Measurements from ENCODE around the gene CEL.

Gene CEL

DNA sequence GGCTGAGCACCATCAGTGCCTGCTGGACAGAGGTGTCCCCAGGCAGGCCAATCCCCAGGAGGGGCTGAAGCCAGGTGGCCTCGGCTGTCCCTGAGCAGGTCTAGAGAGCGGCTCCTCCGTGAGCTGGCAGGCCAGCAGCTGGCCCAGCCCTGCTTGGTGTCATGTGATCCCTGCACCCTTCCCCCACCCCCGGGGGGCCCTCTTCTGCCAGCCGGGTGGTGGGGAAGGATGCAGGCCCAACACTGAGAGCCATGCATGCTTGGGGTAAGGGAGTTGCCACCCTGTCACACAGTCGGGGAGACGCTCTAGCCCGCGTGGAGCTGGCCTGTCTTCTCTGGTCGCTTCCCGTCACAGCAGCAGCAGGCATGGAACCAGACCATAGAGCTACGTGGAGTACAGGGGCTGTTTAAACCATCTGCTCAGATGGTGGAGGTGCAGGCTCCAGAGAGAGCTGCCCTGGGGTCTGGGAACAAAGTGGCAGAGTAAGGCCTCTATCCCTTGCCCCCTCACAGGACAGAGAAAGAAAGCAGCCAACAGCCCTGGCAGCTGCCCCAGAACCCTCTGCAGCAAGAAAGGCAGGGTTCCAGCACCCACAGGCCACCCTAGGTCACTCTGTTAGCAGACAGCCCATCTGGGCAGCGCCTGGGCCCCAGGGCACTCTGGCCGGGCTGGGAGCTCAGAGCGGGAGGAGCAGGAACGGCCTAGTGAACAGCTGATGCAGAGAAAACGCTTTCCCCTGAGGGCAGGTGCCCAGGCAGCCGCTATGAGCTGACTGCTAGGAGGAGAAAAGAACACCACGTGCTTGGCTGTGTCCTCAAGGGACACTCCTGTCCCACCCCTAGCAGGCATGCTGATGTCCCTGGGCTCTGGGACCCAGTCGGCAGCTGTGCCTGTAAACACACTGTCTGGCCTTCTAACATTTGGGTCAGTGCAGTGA is 52.4 kb downstream of the CEL start:
- POLR2A ChIA-PET: interaction anchor here (1.1 kb wide), 2 partner anchors 84 to 234 kb away, joined by 3 to 5 read pairs; partner anchors contain the start of genes MED22 and RPL7A
- CTCF ChIA-PET: interaction anchor here (0.9 to 1.5 kb wide), 2 partner anchors 30 to 44 kb away, joined by 3 to 4 read pairs; no protein-coding TSS in a partner anchor
- TF ChIP-seq CTBP1 (IDR thresholded peaks at IDR 0.05; ENCODE audit: borderline replicate concordance) (no peak), HDGF (IDR thresholded peaks at IDR 0.05; ENCODE audit: borderline replicate concordance) (no peak)
- no peak for DNase-seq (ENCODE audit: extremely low spot score)

- ChIA-PET POLR2A (interaction anchor here (1.1 kb wide), 2 partner anchors 85 to 233 kb away, joined by 3 to 5 read pairs; partner anchors contain the start of genes MED22 and RPL7A), CTCF (interaction anchor here (0.9 to 1.5 kb wide), 2 partner anchors 29 to 44 kb away, joined by 3 to 4 read pairs; no protein-coding TSS in a partner anchor)
- TF ChIP-seq TARDBP (IDR thresholded peaks at IDR 0.05) (no peak), PKNOX1 (IDR thresholded peaks at IDR 0.05) (peak; percentile 66)
- DNase-seq (ENCODE audit: extremely low spot score): no peak
Measured at GRCh38 chr9:133114886-133115603, 53.3 kb downstream of the CEL start.

DNA sequence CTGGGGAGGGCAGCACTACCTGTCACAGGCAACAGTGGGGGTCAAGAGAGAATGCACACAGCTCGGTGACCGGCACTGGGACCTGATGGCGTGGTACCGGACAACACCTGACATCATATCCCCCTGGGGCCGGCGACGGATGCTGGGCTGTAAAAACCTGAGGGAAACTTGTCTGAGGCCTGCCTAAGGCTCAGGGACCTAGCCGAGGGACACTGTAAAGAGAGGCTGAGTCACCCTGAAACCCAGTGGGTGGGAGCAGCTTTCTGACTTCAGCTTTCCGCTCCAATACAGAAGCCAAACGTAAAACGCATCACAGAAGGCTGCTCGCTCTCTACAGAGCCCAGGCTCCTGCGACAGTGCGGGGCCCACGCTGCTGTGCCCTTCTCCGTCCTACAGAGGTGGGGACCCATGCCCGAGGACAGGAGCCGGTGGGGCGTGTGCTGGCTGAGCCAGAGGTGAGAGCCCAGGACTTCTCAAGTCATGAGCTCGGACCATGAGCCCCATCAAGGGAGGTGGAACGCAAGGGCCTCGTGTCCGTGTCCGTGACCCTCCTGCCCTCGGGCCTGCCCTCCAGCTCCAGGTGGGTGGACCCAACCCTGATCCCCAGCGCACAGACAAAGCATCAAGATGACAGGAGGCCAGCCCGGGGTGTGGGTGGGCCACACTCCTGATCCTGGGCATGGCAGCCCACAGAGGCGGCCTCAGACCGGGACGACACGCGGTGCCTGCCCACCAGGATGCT is 54.0 kb downstream of the CEL start:
- no peak for DNase-seq (ENCODE audit: extremely low spot score)
- ChIA-PET POLR2A (interaction anchor here (0.6 kb wide), 1 partner anchor 34 kb away, joined by 3 read pairs; no protein-coding TSS in a partner anchor), CTCF (interaction anchor here (1.5 kb wide), 1 partner anchor 28 kb away, joined by 4 read pairs; no protein-coding TSS in a partner anchor)
- no peak for TF ChIP-seq ELF4 (IDR thresholded peaks at IDR 0.05)
- TF ChIP-seq FOXM1 (IDR thresholded peaks at IDR 0.05; ENCODE audit: borderline replicate concordance): no peak
- no peak for TF ChIP-seq L3MBTL2 (conservative IDR thresholded peaks at IDR 0.05)
- no peak for TF ChIP-seq ZNF384 (IDR thresholded peaks at IDR 0.05)
- no peak for TF ChIP-seq FOXK2 (IDR thresholded peaks at IDR 0.05)
- TF ChIP-seq ARNT (IDR thresholded peaks at IDR 0.05): no peak
- TF ChIP-seq LEF1 (IDR thresholded peaks at IDR 0.05; ENCODE audit: borderline replicate concordance): no peak
- no peak for TF ChIP-seq FOXA1 (IDR thresholded peaks at IDR 0.05)
- no peak for TF ChIP-seq SP1 (IDR thresholded peaks at IDR 0.05)
- no peak for TF ChIP-seq TARDBP (IDR thresholded peaks at IDR 0.05)
- no peak for TF ChIP-seq PKNOX1 (IDR thresholded peaks at IDR 0.05)
- TF ChIP-seq BHLHE40 (IDR thresholded peaks at IDR 0.05; ENCODE audit: borderline replicate concordance): no peak
- no peak for TF ChIP-seq CTBP1 (IDR thresholded peaks at IDR 0.05; ENCODE audit: borderline replicate concordance)
- TF ChIP-seq NFRKB (IDR thresholded peaks at IDR 0.05): no peak
- TF ChIP-seq SUZ12 (IDR thresholded peaks at IDR 0.05): no peak
- TF ChIP-seq HDGF (IDR thresholded peaks at IDR 0.05; ENCODE audit: borderline replicate concordance): no peak

DNA sequence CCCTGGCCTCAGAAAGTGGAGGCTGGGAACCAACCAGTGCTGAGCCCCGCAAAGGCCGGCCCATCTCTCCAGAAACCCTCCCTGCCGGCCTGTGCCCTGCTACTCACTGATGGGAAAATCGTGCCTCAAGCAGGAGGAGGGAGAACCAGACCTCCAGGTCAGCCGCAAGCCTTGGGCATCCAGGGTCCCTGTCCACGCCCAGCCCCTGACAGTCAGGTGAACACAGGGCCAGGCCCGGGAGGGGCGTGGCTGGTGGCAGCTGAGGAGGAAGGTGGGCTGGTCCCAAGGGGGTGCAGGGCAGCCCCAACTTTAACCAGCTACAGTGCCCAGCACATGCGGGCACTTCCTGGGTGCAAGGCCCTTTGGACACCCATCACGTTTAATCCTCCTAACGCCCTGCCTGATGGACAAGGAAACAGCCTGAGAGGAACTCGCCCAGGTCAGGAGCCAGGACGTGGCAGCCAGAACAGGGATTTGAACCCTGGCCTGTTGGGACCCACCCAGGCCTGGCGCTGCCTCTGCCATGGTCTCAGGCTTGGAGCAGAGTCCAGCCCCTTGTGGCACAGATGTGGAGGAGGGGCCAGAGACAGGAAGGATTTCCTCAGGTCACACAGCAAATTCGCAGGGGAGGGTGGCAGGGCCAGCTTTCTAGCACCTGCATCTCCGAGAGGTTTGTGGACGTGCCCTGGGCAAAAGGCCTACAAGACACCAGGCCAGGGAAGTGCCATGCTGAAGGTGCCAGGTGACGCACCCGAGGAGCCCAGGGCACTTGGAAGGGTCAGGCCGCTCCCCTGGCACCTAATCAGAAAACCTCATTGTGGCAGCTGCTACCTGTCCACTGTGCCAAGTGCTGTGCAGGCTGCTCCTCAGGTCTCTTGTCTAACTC is 54.8 kb downstream of the CEL start:
- TF ChIP-seq ZNF384 (IDR thresholded peaks at IDR 0.05) (no peak), FOXA1 (IDR thresholded peaks at IDR 0.05) (no peak), PKNOX1 (IDR thresholded peaks at IDR 0.05) (no peak), ARNT (IDR thresholded peaks at IDR 0.05) (no peak), FOXM1 (IDR thresholded peaks at IDR 0.05; ENCODE audit: borderline replicate concordance) (no peak), SP1 (IDR thresholded peaks at IDR 0.05) (no peak), HDGF (IDR thresholded peaks at IDR 0.05; ENCODE audit: borderline replicate concordance) (no peak), L3MBTL2 (conservative IDR thresholded peaks at IDR 0.05) (no peak), LEF1 (IDR thresholded peaks at IDR 0.05; ENCODE audit: borderline replicate concordance) (no peak), BHLHE40 (IDR thresholded peaks at IDR 0.05; ENCODE audit: borderline replicate concordance) (no peak), ELF4 (IDR thresholded peaks at IDR 0.05) (no peak), SUZ12 (IDR thresholded peaks at IDR 0.05) (no peak), TARDBP (IDR thresholded peaks at IDR 0.05) (no peak), NFRKB (IDR thresholded peaks at IDR 0.05) (no peak), CTBP1 (IDR thresholded peaks at IDR 0.05; ENCODE audit: borderline replicate concordance) (no peak), FOXK2 (IDR thresholded peaks at IDR 0.05) (no peak)
- CTCF ChIA-PET: interaction anchor here (1.3 kb wide), 1 partner anchor 28 kb away, joined by 5 read pairs; no protein-coding TSS in a partner anchor
- DNase-seq (ENCODE audit: extremely low spot score): no peak
- POLR2A ChIA-PET: interaction anchor here (0.6 kb wide), 1 partner anchor 33 kb away, joined by 3 read pairs; no protein-coding TSS in a partner anchor
